DMS 273 treated with DMSO at 0.1 percent for 48 hours (cell line): Measurements from ENCODE around the gene AK8.

Source experiments
- DNase-seq: peaks from one replicate; lab custom pipeline; 2025; lab: John Stamatoyannopoulos, UW

The AK8 gene

GRCh38 chr9:132887181-132888120, 9.4 kb upstream of the AK8 start:
- DNase-seq, result no peak

GRCh38 chr9:132886334-132886725, 8.2 kb upstream of the AK8 start:
- no peak for DNase-seq

- no peak for DNase-seq
Observed at GRCh38 chr9:132885720-132886333, 7.7 kb upstream of the AK8 start.

- no peak for DNase-seq
Observed at GRCh38 chr9:132883349-132884294, 5.5 kb upstream of the AK8 start.

- DNase-seq, result no peak
Observed at GRCh38 chr9:132882616-132883015, 4.5 kb upstream of the AK8 start.

GRCh38 chr9:132881826-132882225, 3.7 kb upstream of the AK8 start:
- DNase-seq, result no peak

- DNase-seq, result no peak
Observed at GRCh38 chr9:132880324-132880661, 2.2 kb upstream of the AK8 start.

- no peak for DNase-seq
Observed at GRCh38 chr9:132879457-132880323, 1.6 kb upstream of the AK8 start.

- no peak for DNase-seq
Observed at GRCh38 chr9:132878695-132879456, 792 bp upstream of the AK8 start, which contains the start of gene SPACA9. Gene SPACA9 (plus strand): TSS chr9:132878898. CDS start chr9:132883948, 5,050 bp downstream.

GRCh38 chr9:132877458-132877823, 643 bp downstream of the AK8 start:
- no peak for DNase-seq

- no peak for DNase-seq
Observed at GRCh38 chr9:132876849-132877248, 1.2 kb downstream of the AK8 start.

GRCh38 chr9:132875159-132875558, 2.9 kb downstream of the AK8 start:
- no peak for DNase-seq

GRCh38 chr9:132873403-132873802, 4.7 kb downstream of the AK8 start:
- DNase-seq, result no peak

GRCh38 chr9:132869266-132869665, 8.8 kb downstream of the AK8 start:
- no peak for DNase-seq

- DNase-seq, result no peak
Observed at GRCh38 chr9:132866898-132867297, 11.2 kb downstream of the AK8 start.

GRCh38 chr9:132864691-132865090, 13.4 kb downstream of the AK8 start:
- DNase-seq, result no peak

- no peak for DNase-seq
Observed at GRCh38 chr9:132864277-132864676, 13.8 kb downstream of the AK8 start.

- no peak for DNase-seq
Observed at GRCh38 chr9:132863096-132863495, 15.0 kb downstream of the AK8 start.

- no peak for DNase-seq
Observed at GRCh38 chr9:132862533-132862932, 15.6 kb downstream of the AK8 start.

GRCh38 chr9:132861666-132862065, 16.4 kb downstream of the AK8 start:
- DNase-seq, result no peak

- no peak for DNase-seq
Observed at GRCh38 chr9:132858751-132859150, 19.3 kb downstream of the AK8 start.
